GM21576 (cell line): ENCODE data around the gene BBOX1.
"Not testable (repeated sequence)": the region's sequence is repeated elsewhere in the genome, so short reads cannot be mapped to it uniquely, and the experiment has no call there.

Experiments used
- ATAC-seq: cut with Tn5 transposase; IDR thresholded peaks from one replicate; pipeline ENCODE4 v1.9.1; 2021; ENCODE audit warnings: mild to moderate bottlenecking, moderate library complexity; ENCODE audit not compliant: unreplicated experiment

The BBOX1 gene

GRCh38 chr11:27120211-27120610 lies 79.6 kb downstream of the BBOX1 start:
- ATAC-seq: no peak

- no peak for ATAC-seq
These were observed 81.4 kb downstream of the BBOX1 start for GRCh38 chr11:27122001-27122400.

- no peak for ATAC-seq
These were observed 84.1 kb downstream of the BBOX1 start for GRCh38 chr11:27124514-27125264.

- ATAC-seq: no peak
These were observed 89.1 kb downstream of the BBOX1 start for GRCh38 chr11:27129686-27130085.

- ATAC-seq: no peak
These were observed 90.2 kb downstream of the BBOX1 start for GRCh38 chr11:27130806-27131205.

- ATAC-seq: not testable (repeated sequence)
These were observed 95.3 kb downstream of the BBOX1 start for GRCh38 chr11:27135924-27136329.

- ATAC-seq: no peak
These were observed 98.1 kb downstream of the BBOX1 start for GRCh38 chr11:27138716-27139115.

- ATAC-seq: no peak
These were observed 99.2 kb downstream of the BBOX1 start for GRCh38 chr11:27139742-27140367.

GRCh38 chr11:27141576-27141975 lies 101.0 kb downstream of the BBOX1 start:
- ATAC-seq: no peak

GRCh38 chr11:27147916-27148315 lies 107.3 kb downstream of the BBOX1 start:
- no peak for ATAC-seq

- no peak for ATAC-seq
These were observed 107.9 kb downstream of the BBOX1 start for GRCh38 chr11:27148506-27148905.

GRCh38 chr11:27150098-27150497 lies 109.5 kb downstream of the BBOX1 start:
- ATAC-seq: no peak

- no peak for ATAC-seq
These were observed 112.5 kb downstream of the BBOX1 start for GRCh38 chr11:27153136-27153535.

GRCh38 chr11:27158456-27159334 lies 118.1 kb downstream of the BBOX1 start:
- no peak for ATAC-seq

- ATAC-seq: no peak
These were observed 118.7 kb downstream of the BBOX1 start for GRCh38 chr11:27159335-27159679.

- no peak for ATAC-seq
These were observed 120.5 kb downstream of the BBOX1 start for GRCh38 chr11:27161071-27161470.

- no peak for ATAC-seq
These were observed 121.6 kb downstream of the BBOX1 start for GRCh38 chr11:27162237-27162636.

GRCh38 chr11:27166130-27166529 lies 125.5 kb downstream of the BBOX1 start:
- ATAC-seq: no peak

GRCh38 chr11:27171376-27171958 lies 130.9 kb downstream of the BBOX1 start:
- no peak for ATAC-seq

GRCh38 chr11:27173545-27173944 lies 132.9 kb downstream of the BBOX1 start:
- no peak for ATAC-seq

- ATAC-seq: no peak
These were observed 133.4 kb downstream of the BBOX1 start for GRCh38 chr11:27174021-27174420.
